GM23338 (cell line): ENCODE data around the gene SORCS2. TPM values are rescaled to one million over a fixed set of nuclear protein-coding genes. Genes with fewer than 3 reads are reported as not detected.

Source experiments
- ATAC-seq: fragments of 200-7000 bp; cut with Tn5 transposase; 3 replicates; pipeline ENCODE4 v1.9.1; 2020
- DNase-seq: peaks from one replicate; pipeline ENCODE4 v3.0.0-alpha.2; 2015; ENCODE audit warnings: low spot score
- H2AFZ ChIP-seq: fragments of 200-600 bp; sonication (generic); 2 replicates; pipeline ENCODE4 v1.8.0; 2016; ENCODE audit warnings: antibody characterized with exemption, mild to moderate bottlenecking, moderate library complexity
- H3F3A ChIP-seq: fragments of 200-600 bp; sonication (generic); replicated peaks from 2 replicates; pipeline ENCODE4 v1.8.0; 2017; ENCODE audit warnings: antibody characterized with exemption, mixed run types, low read depth
- H3K27ac ChIP-seq: fragments of 200-600 bp; sonication (generic); 2 replicates; pipeline ENCODE4 v1.6.1; 2016; ENCODE audit warnings: low read depth
- H3K27me3 ChIP-seq: fragments of 200-600 bp; sonication (generic); 2 replicates; pipeline ENCODE4 v1.8.0; 2016; ENCODE audit warnings: mild to moderate bottlenecking, mixed run types, moderate library complexity; ENCODE audit not compliant: insufficient read depth
- H3K36me3 ChIP-seq: fragments of 200-600 bp; sonication (generic); 2 replicates; pipeline ENCODE4 v1.8.0; 2016; ENCODE audit warnings: mild to moderate bottlenecking; ENCODE audit not compliant: insufficient read depth
- H3K4me1 ChIP-seq: fragments of 200-600 bp; sonication (generic); 2 replicates; pipeline ENCODE4 v1.8.0; 2016; ENCODE audit warnings: mild to moderate bottlenecking, moderate library complexity; ENCODE audit not compliant: insufficient read depth
- H3K4me2 ChIP-seq: fragments of 200-600 bp; sonication (generic); 2 replicates; pipeline ENCODE4 v1.7.1; 2017; ENCODE audit warnings: mixed run types
- H3K4me3 ChIP-seq: fragments of 200-600 bp; sonication (generic); 2 replicates; pipeline ENCODE4 v1.6.1; 2016; ENCODE audit warnings: mixed run types
- H3K79me2 ChIP-seq: fragments of 200-600 bp; sonication (generic); replicated peaks from 2 replicates; pipeline ENCODE4 v1.8.0; 2017; ENCODE audit warnings: mild to moderate bottlenecking; ENCODE audit not compliant: insufficient read depth
- H3K9me2 ChIP-seq: fragments of 200-600 bp; sonication (generic); 2 replicates; pipeline ENCODE4 v1.8.0; 2017; ENCODE audit not compliant: insufficient read depth
- H4K20me1 ChIP-seq: fragments of 200-600 bp; sonication (generic); replicated peaks from 2 replicates; pipeline ENCODE4 v1.8.0; 2017; ENCODE audit warnings: mild to moderate bottlenecking; ENCODE audit not compliant: insufficient read depth
- H3K27ac Mint-ChIP-seq: 2 replicates; pipeline ENCODE4 v1.8.0; 2020; ENCODE audit warnings: inconsistent platforms, mild to moderate bottlenecking, moderate library complexity, mixed read lengths
- H3K27me3 Mint-ChIP-seq: 3 replicates; pipeline ENCODE4 v1.8.0; 2022; ENCODE audit warnings: low read depth, mild to moderate bottlenecking, moderate library complexity, mixed read lengths, inconsistent platforms; ENCODE audit not compliant: insufficient read depth, poor library complexity
- H3K36me3 Mint-ChIP-seq: 3 replicates; pipeline ENCODE4 v1.8.0; 2021; ENCODE audit warnings: low read depth, mild to moderate bottlenecking, inconsistent platforms, moderate library complexity, mixed read lengths
- H3K4me1 Mint-ChIP-seq: 3 replicates; pipeline ENCODE4 v1.8.0; 2020; ENCODE audit warnings: mild to moderate bottlenecking, inconsistent platforms, mixed read lengths
- H3K4me3 Mint-ChIP-seq: 3 replicates; pipeline ENCODE4 v1.8.0; 2021; ENCODE audit warnings: moderate library complexity, mild to moderate bottlenecking, inconsistent platforms, mixed read lengths
- H3K9me3 Mint-ChIP-seq: 3 replicates; pipeline ENCODE4 v1.8.0; 2020; ENCODE audit warnings: moderate library complexity, mild to moderate bottlenecking, inconsistent platforms, mixed read lengths
- EZH2phosphoT487 ChIP-seq: fragments of 200-600 bp; sonication (generic); IDR thresholded peaks from one replicate; pipeline ENCODE4 v1.8.1; 2018; ENCODE audit warnings: antibody characterized with exemption; ENCODE audit not compliant: unreplicated experiment
- NANOG ChIP-seq: IDR thresholded peaks from 2 replicates; pipeline ENCODE4 v1.6.1; 2016; ENCODE audit warnings: antibody characterized with exemption, borderline replicate concordance
- POLR2AphosphoS5 ChIP-seq: IDR thresholded peaks from 2 replicates; pipeline ENCODE4 v1.6.1; 2016; ENCODE audit warnings: antibody characterized with exemption, low read depth
- ZNF114 ChIP-seq: fragments of 250-450 bp; sonication (Bioruptor Pico); IDR thresholded peaks from 2 replicates; pipeline ENCODE4 v1.5.0; 2020; ENCODE audit warnings: mild to moderate bottlenecking, moderate library complexity
- ZNF331 ChIP-seq: fragments of 250-450 bp; sonication (Bioruptor Pico); IDR thresholded peaks from 2 replicates; pipeline ENCODE4 v1.5.0; 2020; ENCODE audit warnings: low read depth, mild to moderate bottlenecking, moderate library complexity
- polyA plus RNA-seq: library from polyadenylated mRNA; unstranded; fragments of >200 nt; fragmentation: Nextera tagmentation; extraction: Ambion mirVana; gene quantifications from 2 replicates; pipeline ENCODE4 v1.2.1, GENCODE V29; 2016
- total RNA-seq: library from RNA; depleted of rRNA; stranded (reverse); fragments of >200 nt; shearing (Covaris generic); gene quantifications from 2 replicates; pipeline ENCODE4 v1.2.3, GENCODE V29; 2014
- TF ChIP-seq, protein P1 (sequence below): IDR thresholded peaks from 2 replicates; pipeline ENCODE4 v1.6.1; 2016; ENCODE audit warnings: antibody characterized with exemption
- TF ChIP-seq, protein P2 (sequence below): fragments of 250-450 bp; sonication (Bioruptor Pico); IDR thresholded peaks from 2 replicates; pipeline ENCODE4 v1.5.0; 2020; ENCODE audit warnings: mild to moderate bottlenecking, moderate library complexity

SORCS2 gene
- total and polyA plus RNA-seq, 2 experiments from 2014 or later, result 0.47 to 2.4 TPM

DNA sequence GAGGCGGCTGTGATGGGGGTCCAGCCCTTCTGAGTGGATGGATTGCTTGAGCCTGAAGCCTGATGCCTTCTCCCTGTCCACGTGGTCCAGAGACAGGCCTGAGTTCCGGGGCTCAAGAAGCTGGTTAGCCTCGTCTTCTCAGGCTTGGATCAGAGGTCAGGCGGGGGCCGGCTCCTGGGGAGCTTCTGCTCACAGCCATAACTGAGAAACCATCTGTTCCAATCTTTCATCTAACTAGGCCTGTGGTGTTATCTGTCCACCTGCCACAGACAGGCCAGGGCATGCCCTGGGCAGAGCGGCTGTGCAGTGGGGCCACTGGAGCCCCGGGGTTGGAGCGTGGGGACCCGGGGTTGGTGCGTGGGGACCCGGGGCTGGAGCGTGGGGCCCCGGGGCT, 63.1 kb downstream of the SORCS2 start:
- peaks cover 10% of the 10 kb centered on the region for H3K27me3 Mint-ChIP-seq
- no peaks in the 10 kb centered on the region for H3K9me2 ChIP-seq
- H3K27me3 ChIP-seq, result no peaks in the 10 kb centered on the region
- H3K4me3 Mint-ChIP-seq, result no peak overlapping the region
- ATAC-seq (no peak), DNase-seq (no peak)
- no peaks in the 10 kb centered on the region for H3K79me2 ChIP-seq
- no peak overlapping the region for H3K27ac Mint-ChIP-seq
- no peak for TF ChIP-seq ZNF331
- TF ChIP-seq EZH2phosphoT487, result no peak
- TF ChIP-seq POLR2AphosphoS5, result no peak
- TF ChIP-seq, protein P1, sequence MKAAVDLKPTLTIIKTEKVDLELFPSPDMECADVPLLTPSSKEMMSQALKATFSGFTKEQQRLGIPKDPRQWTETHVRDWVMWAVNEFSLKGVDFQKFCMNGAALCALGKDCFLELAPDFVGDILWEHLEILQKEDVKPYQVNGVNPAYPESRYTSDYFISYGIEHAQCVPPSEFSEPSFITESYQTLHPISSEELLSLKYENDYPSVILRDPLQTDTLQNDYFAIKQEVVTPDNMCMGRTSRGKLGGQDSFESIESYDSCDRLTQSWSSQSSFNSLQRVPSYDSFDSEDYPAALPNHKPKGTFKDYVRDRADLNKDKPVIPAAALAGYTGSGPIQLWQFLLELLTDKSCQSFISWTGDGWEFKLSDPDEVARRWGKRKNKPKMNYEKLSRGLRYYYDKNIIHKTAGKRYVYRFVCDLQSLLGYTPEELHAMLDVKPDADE, result no peak
- no peak for TF ChIP-seq ZNF114 (CRISPR knock-in tag)
- TF ChIP-seq NANOG, result no peak
- TF ChIP-seq, protein P2, sequence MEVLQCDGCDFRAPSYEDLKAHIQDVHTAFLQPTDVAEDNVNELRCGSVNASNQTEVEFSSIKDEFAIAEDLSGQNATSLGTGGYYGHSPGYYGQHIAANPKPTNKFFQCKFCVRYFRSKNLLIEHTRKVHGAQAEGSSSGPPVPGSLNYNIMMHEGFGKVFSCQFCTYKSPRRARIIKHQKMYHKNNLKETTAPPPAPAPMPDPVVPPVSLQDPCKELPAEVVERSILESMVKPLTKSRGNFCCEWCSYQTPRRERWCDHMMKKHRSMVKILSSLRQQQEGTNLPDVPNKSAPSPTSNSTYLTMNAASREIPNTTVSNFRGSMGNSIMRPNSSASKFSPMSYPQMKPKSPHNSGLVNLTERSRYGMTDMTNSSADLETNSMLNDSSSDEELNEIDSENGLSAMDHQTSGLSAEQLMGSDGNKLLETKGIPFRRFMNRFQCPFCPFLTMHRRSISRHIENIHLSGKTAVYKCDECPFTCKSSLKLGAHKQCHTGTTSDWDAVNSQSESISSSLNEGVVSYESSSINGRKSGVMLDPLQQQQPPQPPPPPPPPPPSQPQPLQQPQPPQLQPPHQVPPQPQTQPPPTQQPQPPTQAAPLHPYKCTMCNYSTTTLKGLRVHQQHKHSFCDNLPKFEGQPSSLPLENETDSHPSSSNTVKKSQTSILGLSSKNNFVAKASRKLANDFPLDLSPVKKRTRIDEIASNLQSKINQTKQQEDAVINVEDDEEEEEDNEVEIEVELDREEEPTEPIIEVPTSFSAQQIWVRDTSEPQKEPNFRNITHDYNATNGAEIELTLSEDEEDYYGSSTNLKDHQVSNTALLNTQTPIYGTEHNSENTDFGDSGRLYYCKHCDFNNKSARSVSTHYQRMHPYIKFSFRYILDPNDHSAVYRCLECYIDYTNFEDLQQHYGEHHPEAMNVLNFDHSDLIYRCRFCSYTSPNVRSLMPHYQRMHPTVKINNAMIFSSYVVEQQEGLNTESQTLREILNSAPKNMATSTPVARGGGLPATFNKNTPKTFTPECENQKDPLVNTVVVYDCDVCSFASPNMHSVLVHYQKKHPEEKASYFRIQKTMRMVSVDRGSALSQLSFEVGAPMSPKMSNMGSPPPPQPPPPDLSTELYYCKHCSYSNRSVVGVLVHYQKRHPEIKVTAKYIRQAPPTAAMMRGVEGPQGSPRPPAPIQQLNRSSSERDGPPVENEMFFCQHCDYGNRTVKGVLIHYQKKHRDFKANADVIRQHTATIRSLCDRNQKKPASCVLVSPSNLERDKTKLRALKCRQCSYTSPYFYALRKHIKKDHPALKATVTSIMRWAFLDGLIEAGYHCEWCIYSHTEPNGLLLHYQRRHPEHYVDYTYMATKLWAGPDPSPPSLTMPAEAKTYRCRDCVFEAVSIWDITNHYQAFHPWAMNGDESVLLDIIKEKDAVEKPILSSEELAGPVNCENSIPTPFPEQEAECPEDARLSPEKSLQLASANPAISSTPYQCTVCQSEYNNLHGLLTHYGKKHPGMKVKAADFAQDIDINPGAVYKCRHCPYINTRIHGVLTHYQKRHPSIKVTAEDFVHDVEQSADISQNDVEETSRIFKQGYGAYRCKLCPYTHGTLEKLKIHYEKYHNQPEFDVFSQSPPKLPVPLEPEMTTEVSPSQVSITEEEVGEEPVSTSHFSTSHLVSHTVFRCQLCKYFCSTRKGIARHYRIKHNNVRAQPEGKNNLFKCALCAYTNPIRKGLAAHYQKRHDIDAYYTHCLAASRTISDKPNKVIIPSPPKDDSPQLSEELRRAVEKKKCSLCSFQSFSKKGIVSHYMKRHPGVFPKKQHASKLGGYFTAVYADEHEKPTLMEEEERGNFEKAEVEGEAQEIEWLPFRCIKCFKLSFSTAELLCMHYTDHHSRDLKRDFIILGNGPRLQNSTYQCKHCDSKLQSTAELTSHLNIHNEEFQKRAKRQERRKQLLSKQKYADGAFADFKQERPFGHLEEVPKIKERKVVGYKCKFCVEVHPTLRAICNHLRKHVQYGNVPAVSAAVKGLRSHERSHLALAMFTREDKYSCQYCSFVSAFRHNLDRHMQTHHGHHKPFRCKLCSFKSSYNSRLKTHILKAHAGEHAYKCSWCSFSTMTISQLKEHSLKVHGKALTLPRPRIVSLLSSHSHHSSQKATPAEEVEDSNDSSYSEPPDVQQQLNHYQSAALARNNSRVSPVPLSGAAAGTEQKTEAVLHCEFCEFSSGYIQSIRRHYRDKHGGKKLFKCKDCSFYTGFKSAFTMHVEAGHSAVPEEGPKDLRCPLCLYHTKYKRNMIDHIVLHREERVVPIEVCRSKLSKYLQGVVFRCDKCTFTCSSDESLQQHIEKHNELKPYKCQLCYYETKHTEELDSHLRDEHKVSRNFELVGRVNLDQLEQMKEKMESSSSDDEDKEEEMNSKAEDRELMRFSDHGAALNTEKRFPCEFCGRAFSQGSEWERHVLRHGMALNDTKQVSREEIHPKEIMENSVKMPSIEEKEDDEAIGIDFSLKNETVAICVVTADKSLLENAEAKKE (CRISPR knock-in tag), result no peak
- H3K4me3 ChIP-seq, result no peak overlapping the region
- H3K9me3 Mint-ChIP-seq, result peaks cover 3% of the 10 kb centered on the region; the same call in 1 of the 3 replicates
- no peak overlapping the region for H3K4me2 ChIP-seq
- H3K4me1 Mint-ChIP-seq, result no peaks in the 10 kb centered on the region; the same call in 2 of the 3 replicates
- no peaks in the 10 kb centered on the region for H3K36me3 ChIP-seq
- no peak overlapping the region for H2AFZ ChIP-seq
- H3K36me3 Mint-ChIP-seq, result no peaks in the 10 kb centered on the region; the same call in 2 of the 3 replicates
- H3F3A ChIP-seq, result no peaks in the 10 kb centered on the region
- no peaks in the 10 kb centered on the region for H3K4me1 ChIP-seq
- H3K27ac ChIP-seq, result no peak overlapping the region
- H4K20me1 ChIP-seq, result no peaks in the 10 kb centered on the region
